Liver (tissue), 9 donors: ENCODE measurements around the gene TPD52L1. TPM values are rescaled to one million over a fixed set of nuclear protein-coding genes. Genes with fewer than 3 reads are reported as not detected.

Source experiments
- DNase-seq: peaks from one replicate; pipeline ENCODE4 v3.0.0-alpha.2; 2017; ENCODE audit warnings: low spot score
- H3K27ac ChIP-seq, 2 donors: one replicate each; pipeline ENCODE4 v1.7.0; 2013; ENCODE audit warnings: inconsistent platforms in 2 of 2, low read length in 2 of 2, control low read depth in 1 of 2, low read depth in 1 of 2, mild to moderate bottlenecking in 1 of 2
- H3K27me3 ChIP-seq, 4 donors: one replicate each; pipeline versions ENCODE4 v1.6.1 to v1.7.0; 2013; ENCODE audit warnings: low read length in 3 of 4, inconsistent platforms in 1 of 4, mild to moderate bottlenecking in 1 of 4, moderate library complexity in 1 of 4; ENCODE audit not compliant: control insufficient read depth in 4 of 4, insufficient read depth in 4 of 4
- H3K36me3 ChIP-seq, 4 donors: one replicate each; pipeline versions ENCODE4 v1.6.1 to v1.7.0; 2013; ENCODE audit warnings: low read length in 3 of 4, mild to moderate bottlenecking in 3 of 4, low read depth in 1 of 4, moderate library complexity in 1 of 4; ENCODE audit not compliant: control insufficient read depth in 4 of 4, insufficient read depth in 3 of 4
- H3K4me1 ChIP-seq, 4 donors: one replicate each; pipeline versions ENCODE4 v1.6.1 to v1.7.0; 2013; ENCODE audit warnings: low read length in 3 of 4, mild to moderate bottlenecking in 3 of 4, moderate library complexity in 1 of 4; ENCODE audit not compliant: control insufficient read depth in 4 of 4, insufficient read depth in 4 of 4
- H3K4me3 ChIP-seq, 3 donors: one replicate each; pipeline versions ENCODE4 v1.6.1 to v1.7.0; 2013; ENCODE audit warnings: low read length in 3 of 3, control low read depth in 1 of 3, low read depth in 1 of 3, mild to moderate bottlenecking in 1 of 3
- H3K9ac ChIP-seq, 2 donors: one replicate each; pipeline ENCODE4 v1.7.0; 2013; ENCODE audit warnings: low read length in 2 of 2, mild to moderate bottlenecking in 2 of 2, moderate library complexity in 2 of 2, control low read depth in 1 of 2, low read depth in 1 of 2
- H3K9me3 ChIP-seq, 4 donors: one replicate each; pipeline versions ENCODE4 v1.6.1 to v1.7.0; 2013; ENCODE audit warnings: low read length in 3 of 4; ENCODE audit not compliant: control insufficient read depth in 4 of 4
- ATF3 ChIP-seq: IDR thresholded peaks from 2 replicates; pipeline ENCODE4 v1.6.1; 2016; ENCODE audit warnings: antibody characterized with exemption
- CTCF ChIP-seq: fragments of 150-350 bp; IDR thresholded peaks from 2 replicates; pipeline ENCODE4 v1.5.1; 2017; ENCODE audit warnings: improper control_type of control experiment, low read depth, low read length; ENCODE audit not compliant: missing input control
- EGR1 ChIP-seq, 2 donors: IDR thresholded peaks; 2 replicates each; pipeline ENCODE4 v1.6.1; 2016 to 2018; ENCODE audit warnings: antibody characterized with exemption in 2 of 2, low read depth in 2 of 2
- FOXA2 ChIP-seq: IDR thresholded peaks from 2 replicates; pipeline ENCODE4 v1.6.1; 2016; ENCODE audit warnings: antibody characterized with exemption
- HNF4G ChIP-seq: IDR thresholded peaks from 2 replicates; pipeline ENCODE4 v1.6.1; 2016; ENCODE audit warnings: antibody characterized with exemption
- JUND ChIP-seq, 2 donors: IDR thresholded peaks; 2 replicates each; pipeline ENCODE4 v1.6.1; 2016; ENCODE audit warnings: antibody characterized with exemption in 2 of 2
- MAX ChIP-seq: IDR thresholded peaks from 2 replicates; pipeline ENCODE4 v1.6.1; 2016; ENCODE audit warnings: antibody characterized with exemption
- RAD21 ChIP-seq, 2 donors: IDR thresholded peaks; 2 replicates each; pipeline ENCODE4 v1.6.1; 2016; ENCODE audit warnings: antibody characterized with exemption in 2 of 2, mild to moderate bottlenecking in 2 of 2
- REST ChIP-seq: IDR thresholded peaks from 2 replicates; pipeline ENCODE4 v1.6.1; 2016; ENCODE audit warnings: antibody characterized with exemption, mild to moderate bottlenecking
- SP1 ChIP-seq: IDR thresholded peaks from 2 replicates; pipeline ENCODE4 v1.6.1; 2018; ENCODE audit warnings: antibody characterized with exemption, mild to moderate bottlenecking
- TAF1 ChIP-seq: conservative IDR thresholded peaks from 2 replicates; pipeline ENCODE4 v1.6.1; 2016; ENCODE audit warnings: antibody characterized with exemption, mild to moderate bottlenecking
- YY1 ChIP-seq: IDR thresholded peaks from 2 replicates; pipeline ENCODE4 v1.6.1; 2016; ENCODE audit warnings: antibody characterized with exemption, mild to moderate bottlenecking
- ZBTB33 ChIP-seq: IDR thresholded peaks from 2 replicates; pipeline ENCODE4 v1.6.1; 2016; ENCODE audit warnings: antibody characterized with exemption
- WGBS: extraction: QIAGEN DNeasy Blood & Tissue Kit; methylation state at CpG from one replicate; pipeline ENCODE4 v1.1.7; 2013; 5-methylcytosine and 5-hydroxymethylcytosine counted together
- polyA plus RNA-seq, 2 donors: library from polyadenylated mRNA; stranded (reverse) in 1 of 2; unstranded in 1 of 2; fragments of 200-250 nt in 1 of 2; fragments of >200 nt in 1 of 2; fragmentation: Nextera tagmentation in 1 of 2; extraction: Ambion mirVana in 1 of 2; gene quantifications; one replicate each; pipeline versions ENCODE4 v1.2.1 to v1.2.3, GENCODE V29; 2013 to 2015
- total RNA-seq, 2 donors: library from RNA; depleted of rRNA; stranded (reverse); fragments of >200 nt; gene quantifications; one replicate each; pipeline ENCODE4 v1.2.3, GENCODE V29; 2014
- donor health status: healthy.
- donor health status: healthy.
- donor health status: healthy.
- donor health status: healthy.
- donor health status: healthy.

TPD52L1 gene
- total and polyA plus RNA-seq, 4 donors, result 8.9 to 66.4 (median 56.6) TPM

GRCh38 chr6:125190667-125191066, 37.1 kb downstream of the TPD52L1 start:
- Histone ChIP-seq H3K27ac (no peak overlapping the region), H3K4me1 (no peaks in the 10 kb centered on the region), H3K27me3 (no peaks in the 10 kb centered on the region), H3K9me3 (no peaks in the 10 kb centered on the region), H3K9ac (no peak overlapping the region), H3K36me3 (no peaks in the 10 kb centered on the region), H3K4me3 (no peak overlapping the region)
- no peak for DNase-seq
- TF ChIP-seq JUND (IDR thresholded peaks at IDR 0.05) (no peak), CTCF (no peak)
- 98% methylated on average over 4 of the region's 4 CpGs for WGBS

- Histone ChIP-seq H3K4me1 (peaks cover 0 to 2% (median 0%) of the 10 kb centered on the region in 4 donors), H3K9me3 (no peaks in the 10 kb centered on the region), H3K36me3 (no peaks in the 10 kb centered on the region), H3K4me3 (no peak overlapping the region), H3K9ac (no peak overlapping the region), H3K27me3 (no peaks in the 10 kb centered on the region), H3K27ac (no peak overlapping the region)
- no peak for DNase-seq
- WGBS, result 72% methylated on average over 5 of the region's 5 CpGs
- TF ChIP-seq RAD21 (IDR thresholded peaks at IDR 0.05) (peak; percentile 49 to 72), ATF3 (no peak), MAX (no peak), REST (no peak), JUND (IDR thresholded peaks at IDR 0.05) (peak in 1 of 2 donors; percentile 62), EGR1 (IDR thresholded peaks at IDR 0.05; ENCODE audit: low read depth in 2 of 2) (no peak), CTCF (peak; percentile 54), HNF4G (no peak), SP1 (no peak), ZBTB33 (no peak), FOXA2 (no peak), YY1 (no peak), TAF1 (no peak)
These were observed 38.5 kb downstream of the TPD52L1 start for GRCh38 chr6:125191916-125192609.
